Neural cell (in vitro differentiated cells): ENCODE data around the gene PRDM11.

Experiments
- EP300 ChIP-seq: fragments of 450-650 bp; conservative IDR thresholded peaks from 2 replicates; pipeline ENCODE4 v1.6.1; 2014; ENCODE audit warnings: antibody characterized with exemption, mild to moderate bottlenecking, moderate library complexity; ENCODE audit not compliant: poor library complexity, severe bottlenecking
- EZH2 ChIP-seq: fragments of 200-600, 300-800 bp; shearing (Covaris generic), sonication (generic); IDR thresholded peaks from 2 replicates; pipeline ENCODE4 v1.6.1; 2014; ENCODE audit warnings: antibody characterized with exemption, low read length, borderline replicate concordance, mild to moderate bottlenecking; ENCODE audit not compliant: insufficient read depth, poor library complexity, severe bottlenecking
- POLR2AphosphoS5 ChIP-seq: IDR thresholded peaks from 2 replicates; pipeline ENCODE4 v1.6.1; 2012
- RAD21 ChIP-seq: fragments of 450-650 bp; conservative IDR thresholded peaks from 2 replicates; pipeline ENCODE4 v1.6.1; 2014; ENCODE audit warnings: antibody characterized with exemption, mild to moderate bottlenecking, moderate library complexity
- SMC3 ChIP-seq: fragments of 450-650 bp; conservative IDR thresholded peaks from 2 replicates; pipeline ENCODE4 v1.6.1; 2014; ENCODE audit warnings: antibody characterized with exemption, mild to moderate bottlenecking, moderate library complexity; ENCODE audit not compliant: poor library complexity
- TF ChIP-seq, protein P1 (sequence below): fragments of 450-650 bp; IDR thresholded peaks from 2 replicates; pipeline ENCODE4 v1.5.1; 2014; ENCODE audit warnings: antibody characterized with exemption, mild to moderate bottlenecking, moderate library complexity; ENCODE audit not compliant: poor library complexity, severe bottlenecking
- TF ChIP-seq, protein P2 (sequence below): IDR thresholded peaks from 2 replicates; pipeline ENCODE4 v1.6.1; 2012; ENCODE audit warnings: borderline replicate concordance

DNA sequence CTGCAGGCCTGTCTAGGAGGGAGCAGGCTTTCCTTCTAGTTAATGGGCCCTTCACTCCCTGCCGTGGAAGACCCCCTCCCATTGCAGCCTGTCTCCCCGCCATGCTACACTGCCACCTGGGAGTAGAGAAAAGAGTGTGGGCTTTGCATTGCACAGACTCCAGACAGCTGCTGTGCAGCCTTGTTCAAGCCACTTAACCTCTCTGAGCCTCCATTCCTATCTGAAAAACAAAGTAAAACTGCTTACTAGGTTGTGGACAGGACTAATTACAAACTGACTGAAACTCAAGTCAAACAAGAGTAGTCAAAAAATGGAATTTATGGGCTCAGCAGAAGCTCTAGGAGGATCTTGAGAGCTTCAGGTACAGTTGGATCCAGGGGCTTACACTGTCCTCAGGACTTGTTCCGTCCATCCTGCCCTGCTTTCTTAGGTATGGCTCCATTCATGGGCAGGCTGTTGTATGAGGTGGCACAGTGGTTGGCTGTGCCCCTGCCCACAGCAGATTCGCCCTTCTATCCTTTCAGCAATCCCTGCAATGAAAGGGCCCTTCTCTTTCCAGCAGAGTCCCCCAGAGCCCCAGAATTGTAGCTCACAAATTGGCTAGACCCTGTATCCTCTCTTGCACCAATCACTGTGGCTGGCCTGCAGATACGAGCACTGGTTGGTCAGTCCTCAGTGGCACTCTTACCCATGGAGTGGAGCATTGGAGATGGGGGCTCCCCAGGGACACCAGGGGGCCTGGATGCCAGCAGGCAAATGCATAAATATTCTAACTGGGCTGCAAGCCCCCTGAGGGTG lies 19.6 kb downstream of the PRDM11 start:
- no peak for TF ChIP-seq EZH2
- TF ChIP-seq, protein P1, sequence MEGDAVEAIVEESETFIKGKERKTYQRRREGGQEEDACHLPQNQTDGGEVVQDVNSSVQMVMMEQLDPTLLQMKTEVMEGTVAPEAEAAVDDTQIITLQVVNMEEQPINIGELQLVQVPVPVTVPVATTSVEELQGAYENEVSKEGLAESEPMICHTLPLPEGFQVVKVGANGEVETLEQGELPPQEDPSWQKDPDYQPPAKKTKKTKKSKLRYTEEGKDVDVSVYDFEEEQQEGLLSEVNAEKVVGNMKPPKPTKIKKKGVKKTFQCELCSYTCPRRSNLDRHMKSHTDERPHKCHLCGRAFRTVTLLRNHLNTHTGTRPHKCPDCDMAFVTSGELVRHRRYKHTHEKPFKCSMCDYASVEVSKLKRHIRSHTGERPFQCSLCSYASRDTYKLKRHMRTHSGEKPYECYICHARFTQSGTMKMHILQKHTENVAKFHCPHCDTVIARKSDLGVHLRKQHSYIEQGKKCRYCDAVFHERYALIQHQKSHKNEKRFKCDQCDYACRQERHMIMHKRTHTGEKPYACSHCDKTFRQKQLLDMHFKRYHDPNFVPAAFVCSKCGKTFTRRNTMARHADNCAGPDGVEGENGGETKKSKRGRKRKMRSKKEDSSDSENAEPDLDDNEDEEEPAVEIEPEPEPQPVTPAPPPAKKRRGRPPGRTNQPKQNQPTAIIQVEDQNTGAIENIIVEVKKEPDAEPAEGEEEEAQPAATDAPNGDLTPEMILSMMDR = no peak
- no peak for TF ChIP-seq SMC3
- no peak for TF ChIP-seq EP300
- no peak for TF ChIP-seq RAD21
- TF ChIP-seq POLR2AphosphoS5 = no peak
- TF ChIP-seq, protein P2, sequence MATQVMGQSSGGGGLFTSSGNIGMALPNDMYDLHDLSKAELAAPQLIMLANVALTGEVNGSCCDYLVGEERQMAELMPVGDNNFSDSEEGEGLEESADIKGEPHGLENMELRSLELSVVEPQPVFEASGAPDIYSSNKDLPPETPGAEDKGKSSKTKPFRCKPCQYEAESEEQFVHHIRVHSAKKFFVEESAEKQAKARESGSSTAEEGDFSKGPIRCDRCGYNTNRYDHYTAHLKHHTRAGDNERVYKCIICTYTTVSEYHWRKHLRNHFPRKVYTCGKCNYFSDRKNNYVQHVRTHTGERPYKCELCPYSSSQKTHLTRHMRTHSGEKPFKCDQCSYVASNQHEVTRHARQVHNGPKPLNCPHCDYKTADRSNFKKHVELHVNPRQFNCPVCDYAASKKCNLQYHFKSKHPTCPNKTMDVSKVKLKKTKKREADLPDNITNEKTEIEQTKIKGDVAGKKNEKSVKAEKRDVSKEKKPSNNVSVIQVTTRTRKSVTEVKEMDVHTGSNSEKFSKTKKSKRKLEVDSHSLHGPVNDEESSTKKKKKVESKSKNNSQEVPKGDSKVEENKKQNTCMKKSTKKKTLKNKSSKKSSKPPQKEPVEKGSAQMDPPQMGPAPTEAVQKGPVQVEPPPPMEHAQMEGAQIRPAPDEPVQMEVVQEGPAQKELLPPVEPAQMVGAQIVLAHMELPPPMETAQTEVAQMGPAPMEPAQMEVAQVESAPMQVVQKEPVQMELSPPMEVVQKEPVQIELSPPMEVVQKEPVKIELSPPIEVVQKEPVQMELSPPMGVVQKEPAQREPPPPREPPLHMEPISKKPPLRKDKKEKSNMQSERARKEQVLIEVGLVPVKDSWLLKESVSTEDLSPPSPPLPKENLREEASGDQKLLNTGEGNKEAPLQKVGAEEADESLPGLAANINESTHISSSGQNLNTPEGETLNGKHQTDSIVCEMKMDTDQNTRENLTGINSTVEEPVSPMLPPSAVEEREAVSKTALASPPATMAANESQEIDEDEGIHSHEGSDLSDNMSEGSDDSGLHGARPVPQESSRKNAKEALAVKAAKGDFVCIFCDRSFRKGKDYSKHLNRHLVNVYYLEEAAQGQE = no peak
